Stimulated activated CD8-positive, alpha-beta memory T cell treated with anti-CD3 and anti-CD28 coated beads, Interleukin-7, amount 100 ng/mL, for 48 hours (primary cell): ENCODE data around the gene CTSV.
"Not testable (repeated sequence)": the region's sequence is repeated elsewhere in the genome, so short reads cannot be mapped to it uniquely, and the experiment has no call there.

Experiments used
- DNase-seq, 2 donors: peaks; one replicate each; pipeline ENCODE4 v3.0.0-alpha.2; 2020; ENCODE audit warnings: low read depth in 1 of 2; ENCODE audit errors: extremely low read depth in 1 of 2

Gene CTSV

DNA sequence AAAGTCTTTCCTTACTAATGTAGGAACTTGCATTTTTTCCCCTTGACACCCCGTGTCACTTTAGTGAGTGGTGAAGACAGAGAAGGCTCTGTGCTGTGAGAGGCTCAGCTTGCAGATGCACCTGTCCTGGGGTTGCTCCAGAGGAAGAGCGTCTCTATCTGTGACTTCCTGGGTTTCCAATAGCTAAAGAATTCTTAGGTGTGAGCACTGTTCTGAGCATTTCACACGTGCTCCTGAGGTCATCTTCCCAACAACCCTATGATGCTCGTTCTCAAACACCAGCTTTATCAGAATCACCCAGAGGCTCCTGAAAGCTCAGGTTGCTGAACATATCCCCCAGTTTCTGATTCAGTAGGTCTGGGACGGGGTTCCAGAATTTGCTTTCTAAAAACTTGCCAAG is 6.4 kb upstream of the CTSV start:
- DNase-seq = no peak

DNA sequence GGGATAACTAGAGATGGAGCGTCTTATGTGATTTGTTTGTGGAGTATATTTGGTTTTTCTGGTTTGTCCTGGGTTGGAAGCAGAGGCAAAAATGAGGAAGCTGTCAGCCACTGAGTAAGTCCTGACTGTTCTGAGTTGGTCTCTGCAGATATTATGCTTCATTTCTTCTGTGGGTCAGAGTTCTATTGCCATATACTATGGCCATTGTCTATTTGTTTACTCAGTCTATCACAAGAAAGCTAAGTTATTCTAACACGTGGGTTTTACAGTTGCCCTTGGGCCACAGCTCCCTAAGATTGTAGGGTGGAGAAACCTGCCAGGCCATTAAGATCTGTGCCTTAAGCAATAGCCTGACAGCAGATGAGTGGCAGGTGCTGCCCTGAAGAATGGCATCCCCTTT is 3.0 kb upstream of the CTSV start:
- no peak for DNase-seq

DNA sequence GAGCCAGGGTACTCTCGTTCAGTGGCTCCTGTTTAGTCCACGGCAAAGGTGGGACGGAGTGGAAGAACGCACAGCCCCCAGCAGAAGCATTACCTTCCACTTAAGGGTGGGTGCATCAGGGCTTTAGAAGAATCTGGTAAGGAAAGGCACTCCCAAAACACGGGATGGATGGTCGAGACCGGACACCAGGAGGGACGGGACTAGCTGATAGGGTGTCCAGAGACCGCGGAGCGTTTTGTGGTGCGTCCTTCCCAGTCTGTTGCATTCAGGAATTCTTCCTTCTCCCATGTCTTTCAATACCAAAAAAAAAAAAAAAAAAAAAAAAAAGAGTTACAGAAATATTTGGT is 545 bp upstream of the CTSV start:
- no peak for DNase-seq

DNA sequence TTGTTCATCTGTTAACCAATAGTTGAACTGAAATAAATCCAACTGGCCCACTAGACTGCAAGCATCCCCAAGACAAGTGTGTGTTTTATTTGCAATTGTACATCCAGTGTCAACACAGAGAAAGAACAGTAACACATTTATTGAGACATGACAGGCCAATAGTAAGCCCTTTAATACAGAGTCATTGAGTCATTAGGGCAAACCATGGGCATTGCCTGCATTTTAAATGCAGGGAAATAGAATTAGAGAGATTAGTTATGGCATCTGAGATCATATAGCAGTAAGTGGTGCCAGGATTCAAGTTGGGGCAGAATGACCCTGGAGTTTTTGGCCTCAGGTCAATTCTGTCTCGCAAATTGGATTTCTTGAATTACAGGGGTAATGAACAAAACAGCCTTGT is 15.4 kb downstream of the CTSV start:
- not testable (repeated sequence) for DNase-seq

DNA sequence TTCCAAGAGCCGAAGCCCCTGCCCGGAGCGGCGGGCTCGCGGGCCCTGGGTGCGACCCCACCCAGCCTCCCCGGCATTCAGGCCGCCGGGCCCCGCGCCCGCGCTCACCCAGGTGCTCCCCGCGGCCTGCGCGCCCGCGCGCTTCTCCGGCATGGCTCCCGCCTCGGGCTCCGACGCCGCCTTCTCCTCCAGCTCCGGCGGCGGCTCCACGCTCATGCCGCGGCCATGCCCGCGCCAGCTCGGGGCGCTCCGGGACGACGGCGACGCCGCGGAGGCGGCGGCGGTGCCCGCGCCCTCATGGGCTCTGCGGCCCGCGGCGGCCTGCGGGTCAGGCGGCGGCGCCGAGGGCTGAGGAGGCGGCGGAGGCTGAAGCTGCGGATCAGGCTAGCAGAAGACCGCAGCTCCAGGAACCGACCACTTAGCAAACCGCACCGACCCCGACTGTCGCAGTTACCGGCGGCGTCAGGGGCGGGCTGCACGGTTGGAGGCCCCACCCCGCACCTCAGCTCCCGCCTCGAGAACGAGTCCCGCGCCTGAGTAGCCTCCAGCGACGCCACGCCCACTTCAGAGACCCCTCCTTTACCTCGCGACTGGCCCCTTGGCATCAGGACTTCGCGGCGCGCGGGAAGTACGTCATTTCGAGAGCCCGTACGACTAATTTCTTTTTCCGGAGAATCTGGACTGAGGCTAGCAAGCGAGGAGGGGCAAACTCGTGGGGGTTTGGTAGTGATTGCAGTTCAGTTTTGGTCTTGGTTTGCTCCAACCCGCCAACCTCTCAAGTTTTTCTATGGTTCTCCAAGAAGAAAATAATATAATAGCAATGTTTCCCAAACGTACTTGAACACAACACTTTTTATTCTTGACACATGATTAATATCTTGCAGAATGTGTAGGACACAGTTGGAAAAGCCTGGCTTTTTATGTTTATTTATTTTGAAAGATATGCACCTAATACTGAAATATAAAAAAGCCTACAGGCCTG is 25.5 kb downstream of the CTSV start:
- peak; percentile 56 to 70 for DNase-seq

DNA sequence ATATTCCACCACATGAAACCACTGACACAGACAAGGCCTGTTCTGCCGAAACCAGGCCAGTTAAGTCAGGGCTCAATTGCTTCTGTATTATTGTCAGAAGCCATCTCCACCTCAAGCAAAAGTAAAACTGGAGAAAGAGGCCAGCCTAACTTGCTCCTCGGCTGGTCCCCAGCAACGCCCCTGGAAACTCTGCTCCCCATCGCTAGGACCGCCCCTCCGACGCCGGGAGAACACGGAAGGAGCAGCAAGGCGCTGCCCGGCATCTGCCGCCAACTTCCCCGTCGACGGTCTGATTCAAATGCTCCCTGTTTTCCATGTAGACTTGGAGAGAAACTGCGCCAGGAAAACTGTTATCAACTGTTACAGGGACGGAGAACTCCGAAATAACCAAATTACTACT is 26.3 kb downstream of the CTSV start:
- not testable (repeated sequence) for DNase-seq

DNA sequence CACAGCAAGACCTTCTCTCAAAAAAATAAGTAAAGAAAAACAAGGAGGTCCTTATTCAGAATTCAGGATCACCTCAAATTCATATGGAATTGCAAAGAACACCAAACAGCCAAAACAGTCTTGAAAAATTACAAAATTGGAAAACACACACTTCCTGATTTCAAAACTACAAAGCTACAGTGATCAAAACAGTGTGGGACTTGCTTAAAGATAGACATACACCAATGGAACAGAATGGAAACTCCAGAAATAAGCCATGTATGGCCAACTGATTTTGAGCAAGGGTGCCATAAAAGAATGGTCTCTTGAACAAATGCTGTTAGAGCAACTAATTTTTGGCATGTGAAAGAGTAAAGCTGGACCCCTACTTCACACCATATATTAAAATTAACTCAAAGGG is 36.7 kb downstream of the CTSV start:
- DNase-seq = not testable (repeated sequence)

DNA sequence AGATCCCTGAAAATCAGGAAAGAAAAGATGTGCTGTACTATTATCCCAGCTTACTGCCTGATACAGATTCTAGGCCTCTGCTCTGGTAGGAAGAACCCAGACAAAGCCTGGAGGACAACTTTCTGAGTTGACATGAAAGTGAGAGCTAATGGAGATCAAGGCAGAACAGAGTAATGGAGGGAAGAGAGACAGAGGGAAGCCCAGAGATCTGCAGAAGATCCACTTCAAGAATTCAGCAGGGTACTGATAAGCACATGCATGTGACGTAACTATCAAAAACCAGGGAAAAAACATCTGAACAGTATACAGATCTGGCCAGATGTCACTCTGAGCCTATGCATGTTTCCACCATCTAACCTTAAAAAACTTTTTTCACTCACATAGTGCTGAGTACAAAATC is 37.6 kb downstream of the CTSV start:
- not testable (repeated sequence) for DNase-seq

DNA sequence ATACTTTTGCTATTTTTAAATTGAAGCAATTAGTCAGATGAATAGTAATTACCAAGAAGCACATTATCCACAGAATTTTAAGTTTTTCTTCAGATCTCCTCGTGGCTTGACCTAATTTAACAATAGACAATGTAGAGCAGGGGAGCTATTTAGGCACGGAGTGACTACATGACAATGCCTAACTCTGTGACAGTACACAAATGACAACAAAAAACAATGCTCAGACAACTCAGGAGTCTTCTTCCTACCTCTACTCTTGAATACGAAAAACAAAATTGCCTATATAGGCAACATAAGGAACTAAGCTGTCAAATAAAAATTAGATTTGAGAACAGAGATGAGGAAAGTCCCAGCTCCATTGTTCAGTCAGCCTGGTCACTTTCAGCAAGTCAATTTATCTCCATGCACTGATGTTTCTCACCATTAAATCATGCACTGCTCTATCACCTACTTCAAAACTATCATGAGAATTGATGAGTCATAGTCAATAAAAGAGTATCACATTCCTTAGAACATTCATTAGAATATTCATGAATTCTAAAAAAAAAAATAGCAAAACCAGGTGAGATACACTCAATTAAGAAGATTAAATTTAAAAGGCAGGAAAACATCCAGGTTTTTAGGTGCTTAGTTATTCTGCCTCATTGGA is 38.7 kb downstream of the CTSV start:
- not testable (repeated sequence) for DNase-seq

DNA sequence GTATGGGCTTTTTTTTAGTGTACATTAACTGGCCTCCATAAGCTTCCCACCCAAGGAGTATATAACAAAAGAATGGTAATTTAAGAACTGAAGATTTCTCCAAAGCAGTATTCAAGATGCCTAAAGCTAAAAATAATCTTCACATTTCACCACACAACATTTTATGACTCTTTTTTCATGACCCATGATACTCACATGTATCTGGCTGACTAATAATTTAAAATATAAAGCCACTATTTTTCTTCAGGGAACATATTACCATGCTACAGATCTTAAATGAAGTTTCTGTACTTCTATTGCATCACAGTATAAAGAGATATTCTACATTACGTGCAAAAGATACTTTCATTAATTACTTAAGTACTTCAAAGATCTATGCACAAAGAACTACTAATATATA is 39.2 kb downstream of the CTSV start:
- not testable (repeated sequence) for DNase-seq

DNA sequence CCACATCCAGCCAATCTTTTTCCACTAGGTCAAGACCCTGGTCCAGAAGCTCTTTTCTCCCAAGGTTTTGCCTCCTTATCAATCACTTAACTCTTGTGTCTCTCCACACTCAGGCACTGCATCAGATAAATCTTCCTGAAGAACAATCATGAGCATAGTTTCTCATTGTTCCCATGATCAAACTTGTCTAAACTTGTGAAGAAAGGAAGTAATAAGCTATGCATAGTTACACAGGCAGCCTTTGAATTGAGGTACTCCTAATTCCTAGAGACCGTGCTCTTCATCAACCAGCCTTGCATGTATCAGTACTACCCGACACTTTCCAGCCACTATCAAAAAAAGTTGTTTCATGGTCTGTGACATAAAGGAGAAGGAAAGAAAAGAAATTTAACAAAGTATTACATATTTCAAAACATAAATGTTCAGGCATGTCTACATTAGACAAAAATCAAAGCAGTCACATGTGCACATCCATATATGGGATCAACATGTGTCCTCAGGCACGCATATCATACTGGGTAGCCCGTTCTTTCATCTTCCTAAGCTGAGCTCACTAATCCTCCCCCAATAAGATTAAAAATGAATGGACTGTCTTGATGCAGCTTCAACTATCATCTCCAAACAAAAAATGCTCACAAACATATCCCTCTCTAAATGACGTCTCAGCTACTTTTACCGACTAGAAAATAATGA is 41.8 kb downstream of the CTSV start:
- not testable (repeated sequence) for DNase-seq

DNA sequence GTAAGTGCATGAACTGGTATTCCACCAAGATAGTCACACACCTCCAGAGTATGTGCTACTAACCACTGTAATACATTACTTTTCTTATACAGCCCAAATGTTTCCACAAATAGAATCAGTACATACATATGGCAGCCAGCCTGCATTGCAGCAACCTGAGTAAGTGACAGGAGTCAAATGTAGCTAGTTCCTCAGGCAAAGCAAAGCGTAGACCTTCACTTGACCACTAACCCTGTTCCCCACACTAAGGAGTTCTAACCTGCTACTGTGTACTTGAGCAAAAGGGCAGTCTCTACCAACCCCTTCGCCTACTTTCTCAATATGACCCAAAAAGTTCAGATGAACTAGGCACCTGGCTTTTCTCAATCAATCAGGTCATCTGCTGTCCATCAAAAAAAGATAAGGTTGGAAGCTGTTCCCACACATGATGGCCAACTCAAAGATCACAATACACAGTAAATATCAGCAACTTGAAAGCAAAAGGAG is 44.4 kb downstream of the CTSV start:
- not testable (repeated sequence) for DNase-seq

DNA sequence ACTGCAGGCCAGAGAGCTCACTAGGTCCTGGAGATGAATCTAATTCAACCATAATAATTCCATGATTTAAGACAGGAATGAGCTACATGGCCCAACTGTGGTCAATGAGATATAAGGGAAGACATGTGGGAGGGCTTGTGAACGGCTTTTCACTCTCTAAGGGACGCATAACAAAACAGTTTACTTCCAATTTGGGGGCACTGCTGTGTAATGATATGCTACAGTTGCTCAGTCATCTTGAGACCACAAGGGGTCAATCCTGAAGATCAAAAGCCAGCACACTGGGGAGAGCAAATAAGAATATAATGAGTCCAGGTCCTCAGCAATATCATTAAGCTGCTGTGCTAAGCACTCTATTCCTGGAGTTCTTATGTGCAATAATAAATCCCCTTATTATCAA is 46.6 kb downstream of the CTSV start:
- not testable (repeated sequence) for DNase-seq

DNA sequence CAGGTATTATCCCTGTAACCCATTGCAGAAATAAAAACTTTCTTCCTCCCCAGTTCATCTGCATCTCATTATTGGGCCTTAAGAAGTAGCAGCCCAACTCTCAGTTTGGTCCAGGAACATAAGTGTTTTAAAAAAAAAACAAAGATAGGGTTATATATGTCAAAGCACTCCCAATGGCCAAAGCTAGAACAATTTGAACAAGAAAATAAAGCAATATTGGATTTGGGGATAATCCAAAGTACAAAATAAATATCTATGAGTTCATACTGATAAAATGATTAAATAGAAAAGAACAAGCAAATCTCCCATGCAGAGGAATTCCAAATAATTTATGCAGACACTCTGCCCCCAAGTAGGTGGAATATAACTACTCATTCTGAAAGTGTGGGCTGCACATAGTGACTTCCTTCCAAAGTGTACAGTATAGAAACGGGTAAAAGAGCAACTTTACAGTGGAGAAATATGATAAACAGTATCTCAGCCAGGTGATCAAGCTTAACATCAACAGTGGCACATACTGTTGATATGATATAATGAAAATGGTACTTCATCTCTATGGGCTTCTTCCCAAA is 49.1 kb downstream of the CTSV start:
- DNase-seq = not testable (repeated sequence)

DNA sequence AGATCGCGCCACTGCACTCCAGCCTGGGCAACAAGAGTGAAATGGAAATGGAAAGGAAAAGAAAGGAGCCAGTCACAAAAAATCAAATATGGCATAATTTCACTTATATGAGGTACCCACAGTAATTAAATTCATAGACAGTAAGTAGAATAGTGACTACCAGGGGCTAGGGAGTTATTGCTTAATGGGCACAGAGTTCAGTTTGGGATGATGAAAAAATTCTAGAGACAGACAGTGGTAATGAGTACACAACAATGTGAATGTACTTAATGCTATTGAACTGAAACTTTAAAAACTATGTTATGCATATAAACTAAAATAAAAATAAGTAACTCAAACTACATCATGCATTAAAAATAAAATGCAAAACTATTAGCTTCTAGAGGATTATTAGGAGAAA is 54.1 kb downstream of the CTSV start:
- not testable (repeated sequence) for DNase-seq

DNA sequence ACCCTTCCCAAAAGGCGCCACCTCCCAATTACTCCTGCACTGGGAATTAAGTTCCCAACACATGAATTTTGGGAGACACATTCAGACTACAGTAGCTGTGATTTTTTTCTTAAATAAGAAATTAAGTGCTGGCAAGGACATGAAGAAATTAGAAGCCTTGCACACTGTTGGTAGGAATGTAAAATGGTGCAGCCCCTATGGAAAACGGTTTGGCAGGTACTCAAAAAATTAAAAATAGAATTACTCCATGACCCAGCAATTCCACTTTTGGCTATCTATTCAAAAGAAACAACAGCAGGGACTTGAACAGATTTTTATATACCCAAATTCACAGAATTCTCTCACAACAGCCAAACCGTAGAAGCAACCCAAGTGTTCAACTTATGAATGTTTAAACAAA is 54.8 kb downstream of the CTSV start:
- not testable (repeated sequence) for DNase-seq

DNA sequence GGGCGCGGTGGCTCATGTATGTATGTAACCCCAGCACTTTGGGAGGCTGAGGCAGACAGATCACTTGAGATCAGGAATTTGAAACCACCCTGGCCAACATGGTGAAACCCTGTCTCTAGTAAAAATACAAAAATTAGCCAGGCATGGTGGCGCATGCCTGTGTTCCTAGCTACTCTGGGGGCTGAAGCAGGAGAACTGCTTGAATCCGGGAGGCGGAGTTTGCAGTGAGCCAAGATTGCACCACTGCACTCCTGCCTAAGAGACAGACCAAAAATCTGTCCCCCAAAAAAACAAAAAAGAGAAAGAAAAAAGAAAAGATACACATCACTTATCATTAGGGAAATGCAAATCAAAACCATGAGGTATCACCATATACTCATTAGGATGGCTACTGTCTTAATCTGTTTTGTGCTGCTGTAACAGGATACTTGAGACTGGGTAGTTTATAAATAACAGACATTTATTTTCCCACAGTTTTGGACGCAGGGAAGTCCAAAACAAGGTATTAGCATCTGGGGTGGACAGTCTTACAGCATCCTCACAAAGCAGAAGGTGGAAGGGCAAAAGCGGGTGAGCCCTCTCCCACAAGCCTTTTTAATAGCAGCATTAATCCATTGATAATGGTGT is 55.3 kb downstream of the CTSV start:
- not testable (repeated sequence) for DNase-seq
